Body of pancreas (tissue), 4 donors: ENCODE measurements around the gene PAM16.

Source experiments
- CTCF ChIP-seq, 7 experiments: fragments of 450-650 bp in 4 of 7; fragments of 200-600 bp in 3 of 7; sonication (generic) in 3 of 7; IDR thresholded peaks; one replicate each; pipeline ENCODE4 v1.5.1; 2016 to 2019; ENCODE audit warnings: antibody characterized with exemption in 7 of 7
- POLR2A ChIP-seq, 3 donors: fragments of 450-650 bp; IDR thresholded peaks; one replicate each; pipeline ENCODE4 v1.6.1; 2016; ENCODE audit warnings: antibody characterized with exemption in 3 of 3, mild to moderate bottlenecking in 2 of 3

- TF ChIP-seq CTCF (IDR thresholded peaks at IDR 0.05) (no peak), POLR2A (IDR thresholded peaks at IDR 0.05) (no peak)
Measured at GRCh38 chr16:4338125-4338582, 13.0 kb downstream of the PAM16 start.
